NCI-H187 treated with DMSO at 0.1 percent for 48 hours (cell line): ENCODE measurements around the gene NME7.
A peak's percentile ranks its signal among the peaks of the same experiment; 100 is the strongest.
"Not testable (repeated sequence)": the region's sequence is repeated elsewhere in the genome, so short reads cannot be mapped to it uniquely, and the experiment has no call there.

Experiments used
- DNase-seq: peaks from one replicate; lab custom pipeline; 2025; lab: John Stamatoyannopoulos, UW

Gene NME7

GRCh38 chr1:169342096-169342495, 25.5 kb downstream of the NME7 start:
- not testable (repeated sequence) for DNase-seq

GRCh38 chr1:169340882-169341281, 26.7 kb downstream of the NME7 start:
- no peak for DNase-seq

GRCh38 chr1:169339773-169340172, 27.8 kb downstream of the NME7 start:
- DNase-seq, result no peak

GRCh38 chr1:169338617-169339016, 29.0 kb downstream of the NME7 start:
- no peak for DNase-seq

- not testable (repeated sequence) for DNase-seq
Measured at GRCh38 chr1:169336947-169337715, 30.5 kb downstream of the NME7 start.

- DNase-seq, result not testable (repeated sequence)
Measured at GRCh38 chr1:169334727-169335126, 32.9 kb downstream of the NME7 start.

- no peak for DNase-seq
Measured at GRCh38 chr1:169330927-169331326, 36.7 kb downstream of the NME7 start.

GRCh38 chr1:169329383-169329782, 38.2 kb downstream of the NME7 start:
- DNase-seq, result no peak

- DNase-seq, result no peak
Measured at GRCh38 chr1:169327875-169328274, 39.7 kb downstream of the NME7 start.

- no peak for DNase-seq
Measured at GRCh38 chr1:169326956-169327268, 40.7 kb downstream of the NME7 start.

- DNase-seq, result no peak
Measured at GRCh38 chr1:169326261-169326955, 41.2 kb downstream of the NME7 start.

GRCh38 chr1:169325117-169325516, 42.5 kb downstream of the NME7 start:
- no peak for DNase-seq

- no peak for DNase-seq
Measured at GRCh38 chr1:169322138-169322537, 45.5 kb downstream of the NME7 start.

- DNase-seq, result no peak
Measured at GRCh38 chr1:169321539-169321938, 46.1 kb downstream of the NME7 start.

- DNase-seq, result no peak
Measured at GRCh38 chr1:169318536-169319244, 48.9 kb downstream of the NME7 start.

- no peak for DNase-seq
Measured at GRCh38 chr1:169316556-169316955, 51.0 kb downstream of the NME7 start.

- DNase-seq, result no peak
Measured at GRCh38 chr1:169312084-169312954, 55.3 kb downstream of the NME7 start.

- DNase-seq, result no peak
Measured at GRCh38 chr1:169309178-169310166, 58.1 kb downstream of the NME7 start.

GRCh38 chr1:169308313-169309039, 59.1 kb downstream of the NME7 start:
- DNase-seq, result no peak

GRCh38 chr1:169307176-169307575, 60.4 kb downstream of the NME7 start:
- DNase-seq, result peak; percentile 41
